ENCODE measurements around the gene RXFP1.

RXFP1 gene

GRCh38 chr4:158676076-158676475 is 154.4 kb downstream of the RXFP1 start:
- no peak for DNase-seq (ENCODE audit: low read depth, low spot score)
- Histone ChIP-seq H3K9me3 (ENCODE audit: low read depth, low read length) (no peaks in the 10 kb centered on the region), H3K36me3 (ENCODE audit: insufficient read depth, low read length) (no peaks in the 10 kb centered on the region), H3K27ac (no peak overlapping the region), H3K9ac (ENCODE audit: insufficient read length) (no peak overlapping the region), H3K4me3 (no peak overlapping the region)
- TF ChIP-seq EZH2 (IDR thresholded peaks at IDR 0.05) (no peak), POLR2AphosphoS5 (IDR thresholded peaks at IDR 0.05; ENCODE audit: borderline replicate concordance, low read depth, low read length) (no peak), FOXP2 (optimal IDR thresholded peaks at IDR 0.05; ENCODE audit: control extremely low read depth, extremely low read length, insufficient read depth) (no peak)

- Histone ChIP-seq H3K9me3 (ENCODE audit: low read depth, low read length) (no peaks in the 10 kb centered on the region), H3K4me3 (no peak overlapping the region), H3K9ac (ENCODE audit: insufficient read length) (no peak overlapping the region), H3K27ac (no peak overlapping the region), H3K36me3 (ENCODE audit: insufficient read depth, low read length) (no peaks in the 10 kb centered on the region; the same call in 1 of the 2 replicates)
- DNase-seq (ENCODE audit: low read depth, low spot score), result no peak
- TF ChIP-seq FOXP2 (optimal IDR thresholded peaks at IDR 0.05; ENCODE audit: control extremely low read depth, extremely low read length, insufficient read depth) (no peak), EZH2 (IDR thresholded peaks at IDR 0.05) (no peak), POLR2AphosphoS5 (IDR thresholded peaks at IDR 0.05; ENCODE audit: borderline replicate concordance, low read depth, low read length) (no peak)
Measured at GRCh38 chr4:158678767-158679166, 157.1 kb downstream of the RXFP1 start.

- Histone ChIP-seq H3K4me3 (no peak overlapping the region), H3K27ac (no peak overlapping the region), H3K9ac (ENCODE audit: insufficient read length) (no peak overlapping the region), H3K9me3 (ENCODE audit: low read depth, low read length) (no peaks in the 10 kb centered on the region), H3K36me3 (ENCODE audit: insufficient read depth, low read length) (peaks cover 8% of the 10 kb centered on the region; the same call in 1 of the 2 replicates)
- DNase-seq (ENCODE audit: low read depth, low spot score), result no peak
- TF ChIP-seq POLR2AphosphoS5 (IDR thresholded peaks at IDR 0.05; ENCODE audit: borderline replicate concordance, low read depth, low read length), result no peak
Measured at GRCh38 chr4:158681629-158682028, 159.9 kb downstream of the RXFP1 start.

DNA sequence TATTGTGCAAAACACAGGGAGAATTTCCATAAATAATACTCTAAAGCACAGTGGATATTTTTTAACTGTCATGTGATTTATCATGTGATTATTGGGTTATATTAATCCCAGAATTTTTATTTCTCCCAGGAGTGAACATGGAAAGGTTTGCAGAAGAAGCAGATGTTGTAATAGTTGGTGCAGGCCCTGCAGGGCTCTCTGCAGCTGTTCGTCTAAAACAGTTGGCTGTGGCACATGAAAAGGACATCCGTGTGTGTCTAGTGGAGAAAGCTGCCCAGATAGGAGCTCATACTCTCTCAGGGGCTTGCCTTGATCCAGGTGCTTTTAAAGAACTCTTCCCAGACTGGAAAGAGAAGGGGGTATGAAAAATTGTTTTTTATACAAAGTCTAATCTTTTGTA is 160.4 kb downstream of the RXFP1 start:
- Histone ChIP-seq H3K4me3 (no peak overlapping the region), H3K9me3 (ENCODE audit: low read depth, low read length) (no peaks in the 10 kb centered on the region), H3K9ac (ENCODE audit: insufficient read length) (no peak overlapping the region), H3K27ac (no peak overlapping the region), H3K36me3 (ENCODE audit: insufficient read depth, low read length) (peaks cover 8% of the 10 kb centered on the region; the same call in 1 of the 2 replicates)
- TF ChIP-seq POLR2AphosphoS5 (IDR thresholded peaks at IDR 0.05; ENCODE audit: borderline replicate concordance, low read depth, low read length), result no peak
- no peak for TF ChIP-seq FOXP2 (optimal IDR thresholded peaks at IDR 0.05; ENCODE audit: control extremely low read depth, extremely low read length, insufficient read depth)
- TF ChIP-seq EZH2 (IDR thresholded peaks at IDR 0.05), result no peak
- no peak for DNase-seq (ENCODE audit: low read depth, low spot score)

DNA sequence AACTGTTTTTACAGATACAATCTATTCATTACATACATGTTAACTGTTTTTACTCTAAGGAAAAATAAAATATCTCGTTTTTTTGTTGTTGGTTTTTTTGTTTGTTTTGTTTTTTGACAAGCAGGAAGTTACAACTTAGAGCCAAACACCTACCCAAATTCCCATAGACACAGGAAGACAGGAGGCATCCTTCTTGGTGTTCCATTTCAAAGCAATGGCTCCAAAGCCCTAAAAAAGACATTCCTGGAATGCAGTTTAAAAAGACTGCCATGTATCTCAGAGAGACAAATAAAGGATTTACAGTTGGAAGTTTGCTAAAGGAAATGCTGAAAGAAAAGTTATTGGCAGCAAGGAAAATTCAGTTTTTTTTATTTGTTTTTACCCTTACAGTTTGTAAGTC is 167.1 kb downstream of the RXFP1 start:
- no peaks in the 10 kb centered on the region for H3K9me3 ChIP-seq (ENCODE audit: low read depth, low read length)
- no peak for TF ChIP-seq EZH2 (IDR thresholded peaks at IDR 0.05)
- TF ChIP-seq FOXP2 (optimal IDR thresholded peaks at IDR 0.05; ENCODE audit: control extremely low read depth, extremely low read length, insufficient read depth), result no peak
- no peak for TF ChIP-seq POLR2AphosphoS5 (IDR thresholded peaks at IDR 0.05; ENCODE audit: borderline replicate concordance, low read depth, low read length)
- H3K27ac ChIP-seq, result no peak overlapping the region
- H3K36me3 ChIP-seq (ENCODE audit: insufficient read depth, low read length), result peaks cover 19% of the 10 kb centered on the region
- no peak overlapping the region for H3K4me3 ChIP-seq
- H3K9ac ChIP-seq (ENCODE audit: insufficient read length), result no peak overlapping the region
- no peak for DNase-seq (ENCODE audit: low read depth, low spot score)
